ENCODE measurements around the gene WDR73. TPM values are rescaled to one million over a fixed set of nuclear protein-coding genes. Genes with fewer than 3 reads are reported as not detected.

WDR73 gene
- total and polyA plus RNA-seq, 12 donors = 8.3 to 45.6 (median 32.8) TPM

DNA sequence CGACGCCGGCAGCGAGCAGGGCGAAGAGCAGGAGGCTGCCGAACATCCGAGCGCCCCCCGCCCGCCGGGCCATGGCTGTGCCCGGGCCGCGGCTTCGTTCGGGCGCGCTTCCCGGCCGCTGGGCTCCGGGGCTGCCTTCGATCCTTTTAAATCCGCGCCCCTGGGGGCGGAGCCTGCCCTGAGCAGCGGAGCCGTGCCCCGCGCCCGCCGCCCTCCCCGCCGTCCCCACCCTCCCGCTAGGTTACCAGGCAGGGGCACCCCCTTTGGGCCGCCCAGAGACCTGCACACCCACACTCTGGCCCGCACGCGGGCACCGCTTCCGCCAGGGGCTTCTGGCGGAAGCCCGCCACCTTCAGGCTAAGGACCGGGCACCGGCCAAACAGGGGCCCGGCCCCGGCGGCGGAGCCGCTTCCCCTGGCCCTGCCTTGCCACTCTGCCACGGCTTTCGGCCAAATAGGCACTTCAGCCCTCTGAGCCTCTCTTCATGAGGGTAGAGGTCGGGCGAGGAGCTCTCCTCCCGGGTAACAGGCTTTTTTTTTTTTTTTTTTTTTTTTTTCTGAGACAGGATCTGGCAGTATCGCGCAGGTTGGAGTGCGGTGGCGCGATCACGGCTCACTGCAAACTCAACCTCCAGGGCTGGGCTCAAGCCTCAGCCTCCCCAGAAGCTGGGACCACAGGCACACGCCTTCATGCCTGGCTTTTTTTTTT lies 4.2 kb upstream of the WDR73 start, which contains the start of gene NMB:
NMB (minus strand) TSS at position 120 of the 708 bp plus-strand sequence; CDS start at position 73, 47 bp downstream.
- H3K27me3 ChIP-seq = no peaks in the 10 kb centered on the region

GRCh38 chr15:84657748-84658079 lies 3.6 kb upstream of the WDR73 start:
- peak in 1 of 7 donors; percentile 29 for DNase-seq
- Histone ChIP-seq H3K27ac (peak overlapping the region in 4 of 5 donors; percentile 56 to 85 (median 66)), H3K27me3 (no peaks in the 10 kb centered on the region), H3K4me1 (replicated peaks in 1 of 2) (peaks cover 13 to 32% of the 10 kb centered on the region in 2 donors), H3K9me3 (replicated peaks in 1 of 3) (no peaks in the 10 kb centered on the region), H3K4me3 (peak overlapping the region in 3 of 4 donors; percentile 24 to 56 (median 33)), H3K36me3 (replicated peaks in 1 of 2) (no peaks in the 10 kb centered on the region)
- TF ChIP-seq, protein P1, sequence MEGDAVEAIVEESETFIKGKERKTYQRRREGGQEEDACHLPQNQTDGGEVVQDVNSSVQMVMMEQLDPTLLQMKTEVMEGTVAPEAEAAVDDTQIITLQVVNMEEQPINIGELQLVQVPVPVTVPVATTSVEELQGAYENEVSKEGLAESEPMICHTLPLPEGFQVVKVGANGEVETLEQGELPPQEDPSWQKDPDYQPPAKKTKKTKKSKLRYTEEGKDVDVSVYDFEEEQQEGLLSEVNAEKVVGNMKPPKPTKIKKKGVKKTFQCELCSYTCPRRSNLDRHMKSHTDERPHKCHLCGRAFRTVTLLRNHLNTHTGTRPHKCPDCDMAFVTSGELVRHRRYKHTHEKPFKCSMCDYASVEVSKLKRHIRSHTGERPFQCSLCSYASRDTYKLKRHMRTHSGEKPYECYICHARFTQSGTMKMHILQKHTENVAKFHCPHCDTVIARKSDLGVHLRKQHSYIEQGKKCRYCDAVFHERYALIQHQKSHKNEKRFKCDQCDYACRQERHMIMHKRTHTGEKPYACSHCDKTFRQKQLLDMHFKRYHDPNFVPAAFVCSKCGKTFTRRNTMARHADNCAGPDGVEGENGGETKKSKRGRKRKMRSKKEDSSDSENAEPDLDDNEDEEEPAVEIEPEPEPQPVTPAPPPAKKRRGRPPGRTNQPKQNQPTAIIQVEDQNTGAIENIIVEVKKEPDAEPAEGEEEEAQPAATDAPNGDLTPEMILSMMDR (IDR thresholded peaks at IDR 0.05) = no peak
- no peak for TF ChIP-seq POLR2A (IDR thresholded peaks at IDR 0.05)
- intact Hi-C loops (cut with DNase I) = loop anchor here (10.0 kb wide), 1 partner anchor 57 kb away; the partner anchor contains the start of gene SEC11A (in 2 of the 2)
- 22 to 27% (median 22%) methylated on average over 11 to 17 of the region's 17 CpGs for WGBS, 4 donors

More for the DNA sequence above, 4.2 kb upstream of the WDR73 start, which contains the start of gene NMB:
- Histone ChIP-seq H3K36me3 (replicated peaks in 1 of 2) (no peaks in the 10 kb centered on the region), H3K9me3 (replicated peaks in 1 of 3) (no peaks in the 10 kb centered on the region), H3K4me3 (peak within 1 kb of the TSS in 3 of 4 donors; percentile 24 to 56 (median 33)), H3K27ac (peak within 1 kb of the TSS in 4 of 5 donors; percentile 56 to 85 (median 66)), H3K4me1 (replicated peaks in 1 of 2) (peaks cover 9 to 30% of the 10 kb centered on the region in 2 donors)
- 0 to 1% (median 1%) methylated on average over 22 to 61 of the region's 61 CpGs for WGBS, 4 donors
- intact Hi-C loops (cut with DNase I) = loop anchor here (10.0 kb wide), 1 partner anchor 57 kb away; the partner anchor contains the start of gene SEC11A (in 2 of the 2)
- TF ChIP-seq, protein P1 (IDR thresholded peaks at IDR 0.05) = peak; percentile 49 to 74 (median 57)
- peak; percentile 11 to 51 for TF ChIP-seq POLR2A (IDR thresholded peaks at IDR 0.05)
- peak; percentile 80 to 86 (median 84) for DNase-seq

DNA sequence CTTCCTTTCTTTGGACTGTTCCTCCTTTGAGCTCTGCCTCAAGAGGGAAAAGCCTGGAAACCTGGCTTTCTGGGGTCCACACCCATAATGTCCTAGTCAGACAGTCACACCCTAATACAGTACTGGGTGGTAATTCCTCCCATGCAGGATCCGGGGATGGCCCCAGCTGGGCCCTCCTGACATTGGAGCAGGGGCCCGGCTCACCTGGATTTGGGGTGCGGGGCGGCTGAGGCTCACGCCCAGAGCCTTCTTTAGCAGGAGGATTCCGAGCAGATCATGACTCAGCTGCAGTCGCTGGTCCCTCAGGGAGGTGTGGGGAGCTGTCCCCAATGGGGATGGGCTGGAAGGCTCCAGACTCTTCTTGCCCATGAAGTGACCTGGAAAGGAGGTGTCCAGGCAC lies 2.9 kb upstream of the WDR73 start:
- intact Hi-C loops (cut with DNase I) = loop anchor here (10.0 kb wide), 1 partner anchor 58 kb away; the partner anchor contains the start of gene SEC11A (in 2 of the 2)
- Histone ChIP-seq H3K36me3 (replicated peaks in 1 of 2) (peaks cover 0 to 3% of the 10 kb centered on the region in 2 donors), H3K27ac (no peak overlapping the region), H3K9me3 (replicated peaks in 1 of 3) (no peaks in the 10 kb centered on the region), H3K4me1 (replicated peaks in 1 of 2) (peaks cover 18 to 39% of the 10 kb centered on the region in 2 donors), H3K4me3 (no peak overlapping the region), H3K27me3 (no peaks in the 10 kb centered on the region)
- WGBS, 4 donors = 88 to 94% (median 89%) methylated on average over 7 of the region's 7 CpGs; no CpG with 5 or more reads in 1 of the 4 donors
- DNase-seq = no peak
- TF ChIP-seq, protein P1 (IDR thresholded peaks at IDR 0.05) = no peak
- no peak for TF ChIP-seq POLR2A (IDR thresholded peaks at IDR 0.05)

DNA sequence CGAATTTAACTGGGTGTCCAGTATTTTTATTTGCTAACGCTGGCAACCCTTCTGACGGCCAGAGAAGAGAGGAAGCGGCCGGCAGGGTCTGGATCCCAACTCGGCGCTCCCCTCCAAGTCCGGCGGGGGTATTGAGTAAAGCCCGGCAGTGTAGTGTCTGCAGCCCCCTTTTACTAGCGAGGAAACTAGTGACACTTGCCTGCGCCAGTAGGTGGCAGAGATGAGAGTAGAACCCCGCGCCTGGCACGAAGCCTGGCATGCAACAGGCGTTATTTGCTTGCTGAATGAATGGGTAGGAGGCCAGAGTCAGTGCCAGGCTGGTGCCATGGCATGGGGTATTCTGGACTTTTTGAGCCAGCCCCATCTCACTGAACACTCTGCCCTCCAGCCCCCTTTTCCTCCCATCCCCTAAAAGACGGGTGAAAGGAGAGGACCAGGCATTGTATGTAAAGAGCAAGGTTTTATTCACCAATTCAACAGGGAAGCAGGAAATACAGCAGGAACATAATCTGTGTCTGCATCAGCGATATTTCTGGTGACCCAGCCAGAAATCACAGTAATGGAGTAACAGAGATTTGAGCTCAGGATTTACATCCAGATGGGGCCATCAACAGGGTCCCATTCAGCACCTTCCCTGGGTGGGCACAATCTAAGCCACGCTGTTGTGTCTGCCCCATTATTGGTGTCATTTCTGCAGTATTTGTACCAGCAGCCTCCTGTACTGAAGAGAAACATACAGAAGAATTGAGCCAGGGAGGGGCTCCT lies 788 bp upstream of the WDR73 start:
- H3K27ac ChIP-seq = peak overlapping the region; percentile 72 to 92 (median 90)
- peak overlapping the region in 3 of 4 donors; percentile 46 to 74 (median 72) for H3K4me3 ChIP-seq
- no peak for TF ChIP-seq POLR2A (IDR thresholded peaks at IDR 0.05)
- TF ChIP-seq, protein P1 (IDR thresholded peaks at IDR 0.05) = peak; percentile 38 to 79 (median 68)
- no peaks in the 10 kb centered on the region for H3K27me3 ChIP-seq
- 5 to 10% (median 6%) methylated on average over 13 to 19 of the region's 19 CpGs for WGBS, 4 donors
- H3K4me1 ChIP-seq (replicated peaks in 1 of 2) = peaks cover 27 to 53% of the 10 kb centered on the region in 2 donors
- peaks cover 0 to 24% of the 10 kb centered on the region in 2 donors for H3K36me3 ChIP-seq (replicated peaks in 1 of 2)
- H3K9me3 ChIP-seq (replicated peaks in 1 of 3) = no peaks in the 10 kb centered on the region
- DNase-seq = peak; percentile 80 to 94 (median 86)
- intact Hi-C loops (cut with DNase I) = loop anchor here (10.0 kb wide), 1 partner anchor 60 kb away; the partner anchor contains the start of gene SEC11A (in 2 of the 2)
